ENCODE data around the gene MARCHF10.

MARCHF10 gene

DNA sequence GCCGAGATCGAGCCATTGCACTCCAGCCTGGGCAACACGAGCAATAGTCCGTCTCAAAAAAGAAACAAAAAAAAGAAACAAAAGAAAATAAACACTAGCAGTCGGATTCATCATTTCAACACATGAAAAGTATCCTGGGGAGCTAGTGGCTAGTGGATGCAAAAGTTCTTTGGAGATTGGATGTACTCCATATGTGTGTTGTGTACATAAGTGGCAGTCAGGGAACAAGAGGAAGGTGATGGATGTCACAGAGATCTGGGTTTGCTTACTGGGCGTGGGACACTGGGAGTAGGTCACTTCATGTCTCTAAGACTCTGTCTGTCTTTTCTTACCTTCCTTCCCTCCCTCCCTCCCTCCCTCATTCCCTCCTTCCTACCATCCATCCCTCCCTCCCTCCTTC, 145.3 kb downstream of the MARCHF10 start:
- TF ChIP-seq, protein P1, sequence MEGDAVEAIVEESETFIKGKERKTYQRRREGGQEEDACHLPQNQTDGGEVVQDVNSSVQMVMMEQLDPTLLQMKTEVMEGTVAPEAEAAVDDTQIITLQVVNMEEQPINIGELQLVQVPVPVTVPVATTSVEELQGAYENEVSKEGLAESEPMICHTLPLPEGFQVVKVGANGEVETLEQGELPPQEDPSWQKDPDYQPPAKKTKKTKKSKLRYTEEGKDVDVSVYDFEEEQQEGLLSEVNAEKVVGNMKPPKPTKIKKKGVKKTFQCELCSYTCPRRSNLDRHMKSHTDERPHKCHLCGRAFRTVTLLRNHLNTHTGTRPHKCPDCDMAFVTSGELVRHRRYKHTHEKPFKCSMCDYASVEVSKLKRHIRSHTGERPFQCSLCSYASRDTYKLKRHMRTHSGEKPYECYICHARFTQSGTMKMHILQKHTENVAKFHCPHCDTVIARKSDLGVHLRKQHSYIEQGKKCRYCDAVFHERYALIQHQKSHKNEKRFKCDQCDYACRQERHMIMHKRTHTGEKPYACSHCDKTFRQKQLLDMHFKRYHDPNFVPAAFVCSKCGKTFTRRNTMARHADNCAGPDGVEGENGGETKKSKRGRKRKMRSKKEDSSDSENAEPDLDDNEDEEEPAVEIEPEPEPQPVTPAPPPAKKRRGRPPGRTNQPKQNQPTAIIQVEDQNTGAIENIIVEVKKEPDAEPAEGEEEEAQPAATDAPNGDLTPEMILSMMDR (conservative IDR thresholded peaks at IDR 0.05; ENCODE audit: control insufficient read depth, insufficient read depth, low read depth, low read length): no peak
- no peak for DNase-seq (ENCODE audit: low read depth)
- H3K4me3 ChIP-seq (ENCODE audit: control insufficient read depth, low read depth, low read length): no peak overlapping the region

DNA sequence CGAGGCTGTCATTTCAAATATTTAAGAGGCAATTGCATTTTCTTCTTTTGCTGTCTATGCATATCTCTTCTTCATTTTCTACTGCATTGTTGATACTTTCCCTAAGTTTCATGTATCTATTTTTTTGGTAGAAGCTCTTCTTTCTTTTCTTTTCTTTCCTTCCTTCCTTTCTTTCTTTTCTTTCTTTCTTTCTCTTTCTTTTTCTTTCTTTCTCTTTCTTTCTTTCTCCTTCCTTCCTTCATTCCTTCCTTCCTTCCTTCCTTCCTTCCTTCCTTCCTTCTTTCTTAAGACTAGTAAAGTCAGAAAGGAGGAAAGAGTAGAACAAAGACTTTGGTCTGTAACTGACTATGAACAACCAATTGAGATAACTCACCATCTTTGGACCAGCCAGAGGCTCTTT, 146.8 kb downstream of the MARCHF10 start:
- no peak overlapping the region for H3K4me3 ChIP-seq (ENCODE audit: control insufficient read depth, low read depth, low read length)
- DNase-seq (ENCODE audit: low read depth): no peak
- TF ChIP-seq, protein P1 (conservative IDR thresholded peaks at IDR 0.05; ENCODE audit: control insufficient read depth, insufficient read depth, low read depth, low read length): no peak

DNA sequence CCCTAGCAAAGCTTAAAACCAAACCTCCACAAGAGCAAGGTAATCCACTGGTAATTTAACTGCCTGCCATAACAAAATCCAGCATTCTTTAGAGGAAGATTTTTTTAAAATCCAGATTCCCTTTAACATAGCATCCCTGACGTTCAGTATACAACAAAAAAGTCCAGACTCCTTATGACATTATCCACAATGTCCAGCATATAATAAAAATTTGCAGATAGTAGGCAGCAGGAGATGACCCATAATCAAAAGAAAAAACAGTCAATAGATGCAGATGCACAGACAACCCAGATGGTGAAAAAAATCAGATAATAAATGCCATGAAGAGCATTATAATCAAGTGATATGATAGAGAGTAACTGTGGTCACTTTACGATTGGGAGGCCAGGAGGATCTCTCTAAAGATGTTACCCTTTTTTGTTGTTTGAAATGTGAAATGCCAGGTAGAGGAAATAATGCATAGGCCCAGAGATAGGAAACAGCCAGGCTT, 147.4 kb downstream of the MARCHF10 start:
- TF ChIP-seq, protein P1 (conservative IDR thresholded peaks at IDR 0.05; ENCODE audit: control insufficient read depth, insufficient read depth, low read depth, low read length): no peak
- H3K4me3 ChIP-seq (ENCODE audit: control insufficient read depth, low read depth, low read length): no peak overlapping the region
- no peak for DNase-seq (ENCODE audit: low read depth)

DNA sequence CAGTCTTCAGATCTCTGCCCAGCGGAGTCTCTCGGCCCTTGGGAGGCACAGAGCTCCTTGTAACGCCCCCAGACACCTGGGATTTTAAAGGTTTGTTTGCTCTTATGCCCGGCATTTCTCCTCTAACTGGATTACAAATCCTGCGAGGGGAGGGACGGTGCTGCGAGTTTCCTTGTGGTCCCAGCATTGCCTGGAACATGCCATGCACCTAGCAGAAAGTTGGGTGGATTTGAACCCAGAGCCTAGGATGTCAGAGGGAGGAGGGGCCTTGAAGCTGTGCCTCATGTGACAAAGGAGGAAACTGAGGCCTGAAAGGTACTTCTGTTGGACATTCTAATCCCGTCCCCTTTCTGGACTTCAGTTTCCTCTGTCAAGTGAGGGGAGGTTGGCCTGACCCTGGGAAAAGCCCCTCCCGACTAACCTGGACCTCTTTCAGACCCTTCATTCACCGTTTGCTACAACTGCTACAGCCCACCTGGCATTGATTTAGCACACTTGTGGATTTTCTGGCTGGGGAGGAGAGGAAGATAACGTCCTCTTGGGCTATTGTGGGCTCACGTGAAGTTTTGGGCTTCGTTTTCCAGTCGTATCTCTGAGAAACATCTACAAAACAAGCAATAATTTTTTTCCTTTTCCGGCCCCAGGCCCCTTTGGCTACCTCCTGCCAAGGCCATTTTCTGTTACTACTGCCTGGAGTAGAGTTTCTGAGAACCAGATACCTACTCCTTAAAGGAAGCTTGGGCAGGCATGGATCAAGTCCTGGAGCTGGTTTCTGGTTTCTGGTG, 149.8 kb downstream of the MARCHF10 start:
- H3K4me3 ChIP-seq (ENCODE audit: control insufficient read depth, low read depth, low read length): no peak overlapping the region
- TF ChIP-seq, protein P1 (conservative IDR thresholded peaks at IDR 0.05; ENCODE audit: control insufficient read depth, insufficient read depth, low read depth, low read length): no peak
- no peak for DNase-seq (ENCODE audit: low read depth)

DNA sequence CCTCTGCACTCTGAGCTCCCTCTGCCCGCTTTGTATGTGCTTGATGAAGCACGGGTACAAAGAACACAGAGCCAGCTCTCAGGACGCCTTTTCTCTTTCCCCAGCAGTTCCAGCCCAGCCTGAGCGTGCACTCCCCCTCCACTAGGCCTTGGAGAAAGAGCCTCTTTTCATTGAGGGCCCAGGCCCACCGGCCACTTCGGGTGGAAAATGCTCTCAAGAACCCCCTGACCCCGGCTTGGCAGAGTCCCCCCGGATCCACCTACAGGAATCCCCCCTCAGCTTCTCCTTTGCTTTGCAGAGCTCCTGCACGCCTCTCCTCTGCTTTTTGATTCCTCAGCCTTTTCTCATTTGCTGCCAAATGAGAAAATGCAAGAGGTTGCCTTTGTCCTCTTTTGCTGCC, 150.4 kb downstream of the MARCHF10 start:
- H3K4me3 ChIP-seq (ENCODE audit: control insufficient read depth, low read depth, low read length): no peak overlapping the region
- TF ChIP-seq, protein P1 (conservative IDR thresholded peaks at IDR 0.05; ENCODE audit: control insufficient read depth, insufficient read depth, low read depth, low read length): no peak
- no peak for DNase-seq (ENCODE audit: low read depth)

DNA sequence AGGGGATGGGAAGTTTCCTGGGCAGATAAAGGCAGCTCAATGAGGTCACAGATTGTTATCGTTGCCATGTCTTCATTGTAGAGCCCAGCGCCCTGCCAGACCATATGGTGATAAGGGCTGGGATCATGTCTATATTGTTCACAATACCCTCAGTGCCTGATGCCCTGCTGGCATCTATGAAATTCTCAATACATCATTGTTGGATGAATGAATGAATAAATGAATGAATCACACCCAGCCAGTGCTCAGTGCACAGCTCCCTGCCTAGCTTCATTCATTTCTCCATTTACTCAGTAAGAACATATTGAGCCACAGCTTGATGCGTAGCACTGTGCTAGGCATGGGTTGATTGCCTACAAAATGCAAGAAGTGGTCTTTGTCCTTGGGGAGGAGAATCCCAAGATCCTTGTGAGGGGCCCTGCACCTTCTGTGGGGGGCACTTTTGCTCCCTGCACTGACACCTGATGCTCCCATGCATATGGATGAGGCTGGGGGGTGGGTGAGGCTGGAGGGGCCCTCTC, 150.9 kb downstream of the MARCHF10 start:
- TF ChIP-seq, protein P1 (conservative IDR thresholded peaks at IDR 0.05; ENCODE audit: control insufficient read depth, insufficient read depth, low read depth, low read length): no peak
- DNase-seq (ENCODE audit: low read depth): no peak
- no peak overlapping the region for H3K4me3 ChIP-seq (ENCODE audit: control insufficient read depth, low read depth, low read length)

Measured in fibroblast of mammary gland (primary cell).